WTC11 (cell line): Measurements from ENCODE around the gene CPOX. TPM values are rescaled to one million over a fixed set of nuclear protein-coding genes. Genes with fewer than 3 reads are reported as not detected.

Experiments
- ATAC-seq: fragments of 200-7000 bp; cut with Tn5 transposase; 2 replicates; pipeline ENCODE4 v1.10.0; 2021; ENCODE audit warnings: mild to moderate bottlenecking, moderate library complexity
- CTCF ChIA-PET: fragments of 300-600 bp; sonication (Branson Sonifier 250); formaldehyde crosslinking; loops from one replicate; lab custom pipeline; 2021; ENCODE audit warnings: antibody characterized with exemption; lab: Charles Lee
- POLR2A ChIA-PET: fragments of 350-600 bp; sonication (Branson Sonifier 250); formaldehyde crosslinking; loops from one replicate; lab custom pipeline; 2021; ENCODE audit warnings: antibody characterized with exemption; lab: Charles Lee
- DNase-seq: peaks from one replicate; pipeline ENCODE4 v3.0.0; 2021; ENCODE audit warnings: low spot score
- H3K27ac Mint-ChIP-seq: 2 replicates; pipeline ENCODE4 v1.8.0; 2021; ENCODE audit warnings: mixed read lengths
- H3K27me3 Mint-ChIP-seq: 2 replicates; pipeline ENCODE4 v1.8.0; 2021; ENCODE audit warnings: low read depth, mild to moderate bottlenecking, moderate library complexity, mixed read lengths
- H3K36me3 Mint-ChIP-seq: 2 replicates; pipeline ENCODE4 v1.8.0; 2021; ENCODE audit warnings: mixed read lengths
- H3K4me1 Mint-ChIP-seq: 2 replicates; pipeline ENCODE4 v1.8.0; 2022; ENCODE audit warnings: mixed read lengths
- H3K4me3 Mint-ChIP-seq: 2 replicates; pipeline ENCODE4 v1.8.0; 2021; ENCODE audit warnings: mild to moderate bottlenecking, moderate library complexity, mixed read lengths
- H3K9me3 Mint-ChIP-seq: 2 replicates; pipeline ENCODE4 v1.8.0; 2021; ENCODE audit warnings: mixed read lengths
- AR ChIP-seq: fragments of 250-450 bp; sonication (Bioruptor Pico); IDR thresholded peaks from 2 replicates; pipeline ENCODE4 v1.9.0; 2021; ENCODE audit warnings: mild to moderate bottlenecking
- MXD4 ChIP-seq: fragments of 250-450 bp; sonication (Bioruptor Pico); IDR thresholded peaks from 2 replicates; pipeline ENCODE4 v1.8.0; 2021; ENCODE audit warnings: mild to moderate bottlenecking, moderate library complexity, borderline replicate concordance
- MYBL2 ChIP-seq: sonication (generic); formaldehyde crosslinking; IDR thresholded peaks from 2 replicates; pipeline ENCODE4 v1.8.1; 2023; ENCODE audit warnings: mild to moderate bottlenecking, moderate library complexity, missing genetic modification reagents
- NR1H2 ChIP-seq: sonication (generic); formaldehyde crosslinking; IDR thresholded peaks from 2 replicates; pipeline ENCODE4 v1.9.0; 2021; ENCODE audit warnings: mild to moderate bottlenecking, moderate library complexity, missing genetic modification reagents
- NR2C2 ChIP-seq: sonication (generic); formaldehyde crosslinking; IDR thresholded peaks from 2 replicates; pipeline ENCODE4 v1.8.0; 2022; ENCODE audit warnings: mild to moderate bottlenecking, missing genetic modification reagents
- NR3C1 ChIP-seq: sonication (generic); formaldehyde crosslinking; conservative IDR thresholded peaks from 2 replicates; pipeline ENCODE4 v1.8.1; 2023; ENCODE audit warnings: low read depth, mild to moderate bottlenecking, missing genetic modification reagents
- RELA ChIP-seq: sonication (generic); formaldehyde crosslinking; IDR thresholded peaks from 2 replicates; pipeline ENCODE4 v1.8.1; 2022; ENCODE audit warnings: missing genetic modification reagents, mild to moderate bottlenecking, borderline replicate concordance
- SMAD3 ChIP-seq: sonication (generic); formaldehyde crosslinking; IDR thresholded peaks from 2 replicates; pipeline ENCODE4 v1.8.0; 2022; ENCODE audit warnings: missing genetic modification reagents, mild to moderate bottlenecking, borderline replicate concordance
- STAT6 ChIP-seq: sonication (generic); formaldehyde crosslinking; conservative IDR thresholded peaks from 2 replicates; pipeline ENCODE4 v1.8.1; 2023; ENCODE audit warnings: mild to moderate bottlenecking, low read depth, missing genetic modification reagents, moderate library complexity
- ZNF138 ChIP-seq: sonication (generic); formaldehyde crosslinking; conservative IDR thresholded peaks from 2 replicates; pipeline ENCODE4 v1.8.1; 2022; ENCODE audit warnings: mild to moderate bottlenecking, moderate library complexity, missing genetic modification reagents
- total RNA-seq: library from RNA; stranded (reverse); gene quantifications from 3 replicates; pipeline ENCODE4 v1.2.3, GENCODE V29; 2021
- TF ChIP-seq, protein P1 (sequence below): sonication (generic); formaldehyde crosslinking; IDR thresholded peaks from 2 replicates; pipeline ENCODE4 v1.8.0; 2023; ENCODE audit warnings: mild to moderate bottlenecking, missing genetic modification reagents
- TF ChIP-seq, protein P2 (sequence below): fragments of 250-450 bp; sonication (Bioruptor Pico); IDR thresholded peaks from 2 replicates; pipeline ENCODE4 v1.9.0; 2021; ENCODE audit warnings: mild to moderate bottlenecking
- TF ChIP-seq, protein P3 (sequence below): sonication (generic); formaldehyde crosslinking; IDR thresholded peaks from 2 replicates; pipeline ENCODE4 v1.8.0; 2023; ENCODE audit warnings: missing genetic modification reagents, mild to moderate bottlenecking, borderline replicate concordance
- TF ChIP-seq, protein P4 (sequence below): fragments of 200-600 bp; IDR thresholded peaks from 2 replicates; pipeline ENCODE4 v1.8.0; 2022; ENCODE audit warnings: antibody characterized with exemption

CPOX gene
- total RNA-seq, 1 experiment from 2014 or later = 33.4 TPM

DNA sequence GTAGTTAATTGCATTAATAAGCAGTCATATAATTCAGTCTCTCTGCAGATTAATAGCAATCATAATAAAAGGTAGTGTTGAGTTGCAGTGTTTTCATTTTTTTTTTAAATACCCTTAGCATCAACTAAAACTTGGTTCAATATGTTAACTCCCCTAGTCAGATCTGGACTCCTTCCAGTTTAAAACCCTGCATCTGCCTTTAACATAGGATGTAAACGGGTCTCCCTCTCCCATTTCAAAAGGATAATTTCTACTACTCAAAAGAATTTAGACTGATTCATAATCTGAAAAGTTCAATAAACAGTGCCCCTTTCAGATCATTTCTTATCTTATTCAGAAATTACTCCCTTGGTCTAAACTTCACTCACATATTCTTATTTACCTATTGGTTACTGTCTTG lies 11.4 kb downstream of the CPOX start (continued):
- TF ChIP-seq NR3C1 = no peak
- TF ChIP-seq NR2C2 = no peak
- TF ChIP-seq MXD4 (CRISPR knock-in tag) = no peak
- TF ChIP-seq, protein P1, sequence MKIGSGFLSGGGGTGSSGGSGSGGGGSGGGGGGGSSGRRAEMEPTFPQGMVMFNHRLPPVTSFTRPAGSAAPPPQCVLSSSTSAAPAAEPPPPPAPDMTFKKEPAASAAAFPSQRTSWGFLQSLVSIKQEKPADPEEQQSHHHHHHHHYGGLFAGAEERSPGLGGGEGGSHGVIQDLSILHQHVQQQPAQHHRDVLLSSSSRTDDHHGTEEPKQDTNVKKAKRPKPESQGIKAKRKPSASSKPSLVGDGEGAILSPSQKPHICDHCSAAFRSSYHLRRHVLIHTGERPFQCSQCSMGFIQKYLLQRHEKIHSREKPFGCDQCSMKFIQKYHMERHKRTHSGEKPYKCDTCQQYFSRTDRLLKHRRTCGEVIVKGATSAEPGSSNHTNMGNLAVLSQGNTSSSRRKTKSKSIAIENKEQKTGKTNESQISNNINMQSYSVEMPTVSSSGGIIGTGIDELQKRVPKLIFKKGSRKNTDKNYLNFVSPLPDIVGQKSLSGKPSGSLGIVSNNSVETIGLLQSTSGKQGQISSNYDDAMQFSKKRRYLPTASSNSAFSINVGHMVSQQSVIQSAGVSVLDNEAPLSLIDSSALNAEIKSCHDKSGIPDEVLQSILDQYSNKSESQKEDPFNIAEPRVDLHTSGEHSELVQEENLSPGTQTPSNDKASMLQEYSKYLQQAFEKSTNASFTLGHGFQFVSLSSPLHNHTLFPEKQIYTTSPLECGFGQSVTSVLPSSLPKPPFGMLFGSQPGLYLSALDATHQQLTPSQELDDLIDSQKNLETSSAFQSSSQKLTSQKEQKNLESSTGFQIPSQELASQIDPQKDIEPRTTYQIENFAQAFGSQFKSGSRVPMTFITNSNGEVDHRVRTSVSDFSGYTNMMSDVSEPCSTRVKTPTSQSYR (CRISPR knock-in tag) = no peak
- TF ChIP-seq, protein P2, sequence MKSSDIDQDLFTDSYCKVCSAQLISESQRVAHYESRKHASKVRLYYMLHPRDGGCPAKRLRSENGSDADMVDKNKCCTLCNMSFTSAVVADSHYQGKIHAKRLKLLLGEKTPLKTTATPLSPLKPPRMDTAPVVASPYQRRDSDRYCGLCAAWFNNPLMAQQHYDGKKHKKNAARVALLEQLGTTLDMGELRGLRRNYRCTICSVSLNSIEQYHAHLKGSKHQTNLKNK (CRISPR knock-in tag) = no peak
- TF ChIP-seq, protein P3, sequence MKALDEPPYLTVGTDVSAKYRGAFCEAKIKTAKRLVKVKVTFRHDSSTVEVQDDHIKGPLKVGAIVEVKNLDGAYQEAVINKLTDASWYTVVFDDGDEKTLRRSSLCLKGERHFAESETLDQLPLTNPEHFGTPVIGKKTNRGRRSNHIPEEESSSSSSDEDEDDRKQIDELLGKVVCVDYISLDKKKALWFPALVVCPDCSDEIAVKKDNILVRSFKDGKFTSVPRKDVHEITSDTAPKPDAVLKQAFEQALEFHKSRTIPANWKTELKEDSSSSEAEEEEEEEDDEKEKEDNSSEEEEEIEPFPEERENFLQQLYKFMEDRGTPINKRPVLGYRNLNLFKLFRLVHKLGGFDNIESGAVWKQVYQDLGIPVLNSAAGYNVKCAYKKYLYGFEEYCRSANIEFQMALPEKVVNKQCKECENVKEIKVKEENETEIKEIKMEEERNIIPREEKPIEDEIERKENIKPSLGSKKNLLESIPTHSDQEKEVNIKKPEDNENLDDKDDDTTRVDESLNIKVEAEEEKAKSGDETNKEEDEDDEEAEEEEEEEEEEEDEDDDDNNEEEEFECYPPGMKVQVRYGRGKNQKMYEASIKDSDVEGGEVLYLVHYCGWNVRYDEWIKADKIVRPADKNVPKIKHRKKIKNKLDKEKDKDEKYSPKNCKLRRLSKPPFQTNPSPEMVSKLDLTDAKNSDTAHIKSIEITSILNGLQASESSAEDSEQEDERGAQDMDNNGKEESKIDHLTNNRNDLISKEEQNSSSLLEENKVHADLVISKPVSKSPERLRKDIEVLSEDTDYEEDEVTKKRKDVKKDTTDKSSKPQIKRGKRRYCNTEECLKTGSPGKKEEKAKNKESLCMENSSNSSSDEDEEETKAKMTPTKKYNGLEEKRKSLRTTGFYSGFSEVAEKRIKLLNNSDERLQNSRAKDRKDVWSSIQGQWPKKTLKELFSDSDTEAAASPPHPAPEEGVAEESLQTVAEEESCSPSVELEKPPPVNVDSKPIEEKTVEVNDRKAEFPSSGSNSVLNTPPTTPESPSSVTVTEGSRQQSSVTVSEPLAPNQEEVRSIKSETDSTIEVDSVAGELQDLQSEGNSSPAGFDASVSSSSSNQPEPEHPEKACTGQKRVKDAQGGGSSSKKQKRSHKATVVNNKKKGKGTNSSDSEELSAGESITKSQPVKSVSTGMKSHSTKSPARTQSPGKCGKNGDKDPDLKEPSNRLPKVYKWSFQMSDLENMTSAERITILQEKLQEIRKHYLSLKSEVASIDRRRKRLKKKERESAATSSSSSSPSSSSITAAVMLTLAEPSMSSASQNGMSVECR (CRISPR knock-in tag) = no peak
- TF ChIP-seq STAT6 (CRISPR knock-in tag) = no peak
- no peak for TF ChIP-seq ZNF138 (CRISPR knock-in tag)
- TF ChIP-seq NR1H2 (CRISPR knock-in tag) = no peak
- TF ChIP-seq, all 79 proteins: peak for 0

GRCh38 chr3:98581474-98581873 lies 11.9 kb downstream of the CPOX start:
- ChIA-PET CTCF (no interaction called here), POLR2A (no interaction called here)
- peaks cover 73% of the 10 kb centered on the region for H3K36me3 Mint-ChIP-seq
- ATAC-seq (no peak), DNase-seq (no peak)
- H3K9me3 Mint-ChIP-seq = no peaks in the 10 kb centered on the region
- no peak overlapping the region for H3K27ac Mint-ChIP-seq
- no peak overlapping the region for H3K4me3 Mint-ChIP-seq
- H3K4me1 Mint-ChIP-seq = peaks cover 5% of the 10 kb centered on the region
- no peaks in the 10 kb centered on the region for H3K27me3 Mint-ChIP-seq
- TF ChIP-seq, protein P4, sequence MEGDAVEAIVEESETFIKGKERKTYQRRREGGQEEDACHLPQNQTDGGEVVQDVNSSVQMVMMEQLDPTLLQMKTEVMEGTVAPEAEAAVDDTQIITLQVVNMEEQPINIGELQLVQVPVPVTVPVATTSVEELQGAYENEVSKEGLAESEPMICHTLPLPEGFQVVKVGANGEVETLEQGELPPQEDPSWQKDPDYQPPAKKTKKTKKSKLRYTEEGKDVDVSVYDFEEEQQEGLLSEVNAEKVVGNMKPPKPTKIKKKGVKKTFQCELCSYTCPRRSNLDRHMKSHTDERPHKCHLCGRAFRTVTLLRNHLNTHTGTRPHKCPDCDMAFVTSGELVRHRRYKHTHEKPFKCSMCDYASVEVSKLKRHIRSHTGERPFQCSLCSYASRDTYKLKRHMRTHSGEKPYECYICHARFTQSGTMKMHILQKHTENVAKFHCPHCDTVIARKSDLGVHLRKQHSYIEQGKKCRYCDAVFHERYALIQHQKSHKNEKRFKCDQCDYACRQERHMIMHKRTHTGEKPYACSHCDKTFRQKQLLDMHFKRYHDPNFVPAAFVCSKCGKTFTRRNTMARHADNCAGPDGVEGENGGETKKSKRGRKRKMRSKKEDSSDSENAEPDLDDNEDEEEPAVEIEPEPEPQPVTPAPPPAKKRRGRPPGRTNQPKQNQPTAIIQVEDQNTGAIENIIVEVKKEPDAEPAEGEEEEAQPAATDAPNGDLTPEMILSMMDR = no peak
- no peak for TF ChIP-seq SMAD3 (CRISPR knock-in tag)
- no peak for TF ChIP-seq STAT6 (CRISPR knock-in tag)
- no peak for TF ChIP-seq MYBL2 (CRISPR knock-in tag)
- no peak for TF ChIP-seq AR (CRISPR knock-in tag)
- TF ChIP-seq RELA (CRISPR knock-in tag) = no peak
